ENCODE measurements around the gene GPATCH1. TPM values are rescaled to one million over a fixed set of nuclear protein-coding genes. Genes with fewer than 3 reads are reported as not detected.

Gene GPATCH1
- total RNA-seq, 6 experiments from 2014 or later: 5.9 to 7.8 (median 7.0) TPM

DNA sequence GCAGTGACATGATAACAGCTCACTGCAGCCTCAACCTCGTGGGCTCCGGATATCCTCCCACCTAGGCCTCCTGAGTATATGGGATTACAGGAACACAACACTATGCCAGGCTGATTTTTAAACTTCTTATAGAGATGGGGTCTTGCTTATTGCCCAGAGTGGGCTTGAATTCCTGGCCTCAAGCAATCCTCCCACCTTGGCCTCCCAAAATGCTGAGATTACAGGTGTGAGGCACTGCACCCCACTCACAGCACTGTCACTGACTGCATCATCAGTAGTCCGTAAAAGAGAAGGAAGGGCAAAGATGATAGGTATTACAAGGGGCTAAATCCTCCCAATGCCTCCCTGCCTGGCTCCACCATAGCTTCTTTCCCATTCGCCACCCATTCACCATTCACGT lies 20.4 kb upstream of the GPATCH1 start:
- no peaks in the 10 kb centered on the region for H3K27me3 Mint-ChIP-seq (ENCODE audit: insufficient read depth)
- TF ChIP-seq, protein P1, sequence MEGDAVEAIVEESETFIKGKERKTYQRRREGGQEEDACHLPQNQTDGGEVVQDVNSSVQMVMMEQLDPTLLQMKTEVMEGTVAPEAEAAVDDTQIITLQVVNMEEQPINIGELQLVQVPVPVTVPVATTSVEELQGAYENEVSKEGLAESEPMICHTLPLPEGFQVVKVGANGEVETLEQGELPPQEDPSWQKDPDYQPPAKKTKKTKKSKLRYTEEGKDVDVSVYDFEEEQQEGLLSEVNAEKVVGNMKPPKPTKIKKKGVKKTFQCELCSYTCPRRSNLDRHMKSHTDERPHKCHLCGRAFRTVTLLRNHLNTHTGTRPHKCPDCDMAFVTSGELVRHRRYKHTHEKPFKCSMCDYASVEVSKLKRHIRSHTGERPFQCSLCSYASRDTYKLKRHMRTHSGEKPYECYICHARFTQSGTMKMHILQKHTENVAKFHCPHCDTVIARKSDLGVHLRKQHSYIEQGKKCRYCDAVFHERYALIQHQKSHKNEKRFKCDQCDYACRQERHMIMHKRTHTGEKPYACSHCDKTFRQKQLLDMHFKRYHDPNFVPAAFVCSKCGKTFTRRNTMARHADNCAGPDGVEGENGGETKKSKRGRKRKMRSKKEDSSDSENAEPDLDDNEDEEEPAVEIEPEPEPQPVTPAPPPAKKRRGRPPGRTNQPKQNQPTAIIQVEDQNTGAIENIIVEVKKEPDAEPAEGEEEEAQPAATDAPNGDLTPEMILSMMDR (IDR thresholded peaks at IDR 0.05): no peak
- H3K27ac Mint-ChIP-seq: no peak overlapping the region
- H3K36me3 Mint-ChIP-seq (ENCODE audit: low read depth): no peaks in the 10 kb centered on the region
- no peaks in the 10 kb centered on the region for H3K9me3 Mint-ChIP-seq
- H3K4me3 Mint-ChIP-seq: no peak overlapping the region
- DNase-seq: no peak
- H3K4me1 Mint-ChIP-seq (ENCODE audit: low read depth): peaks cover 8% of the 10 kb centered on the region

DNA sequence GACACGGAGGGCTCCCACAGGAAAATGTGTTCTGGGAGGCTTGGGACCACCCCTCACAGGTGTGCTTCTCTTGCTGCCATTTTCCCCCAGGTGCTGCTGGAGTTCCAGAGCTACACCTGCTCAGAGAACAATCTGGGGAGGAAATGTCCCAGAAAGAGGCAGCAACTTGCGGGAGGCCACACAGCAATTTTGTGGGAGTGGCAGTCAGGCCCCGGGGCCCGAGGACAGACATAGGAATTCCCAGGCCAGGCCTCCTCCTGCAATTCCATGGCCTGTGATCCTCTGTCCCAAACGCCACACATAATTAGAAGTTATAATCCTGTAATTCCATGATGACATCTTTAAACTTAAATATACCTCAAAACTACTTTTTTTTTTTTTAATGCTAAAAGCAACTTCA lies 18.1 kb upstream of the GPATCH1 start:
- no peaks in the 10 kb centered on the region for H3K27me3 Mint-ChIP-seq (ENCODE audit: insufficient read depth)
- H3K9me3 Mint-ChIP-seq: no peaks in the 10 kb centered on the region
- no peak overlapping the region for H3K27ac Mint-ChIP-seq
- no peaks in the 10 kb centered on the region for H3K36me3 Mint-ChIP-seq (ENCODE audit: low read depth)
- TF ChIP-seq, protein P1 (IDR thresholded peaks at IDR 0.05): no peak
- peaks cover 5% of the 10 kb centered on the region; the same call in 1 of the 2 replicates for H3K4me1 Mint-ChIP-seq (ENCODE audit: low read depth)
- no peak for DNase-seq
- H3K4me3 Mint-ChIP-seq: no peak overlapping the region

DNA sequence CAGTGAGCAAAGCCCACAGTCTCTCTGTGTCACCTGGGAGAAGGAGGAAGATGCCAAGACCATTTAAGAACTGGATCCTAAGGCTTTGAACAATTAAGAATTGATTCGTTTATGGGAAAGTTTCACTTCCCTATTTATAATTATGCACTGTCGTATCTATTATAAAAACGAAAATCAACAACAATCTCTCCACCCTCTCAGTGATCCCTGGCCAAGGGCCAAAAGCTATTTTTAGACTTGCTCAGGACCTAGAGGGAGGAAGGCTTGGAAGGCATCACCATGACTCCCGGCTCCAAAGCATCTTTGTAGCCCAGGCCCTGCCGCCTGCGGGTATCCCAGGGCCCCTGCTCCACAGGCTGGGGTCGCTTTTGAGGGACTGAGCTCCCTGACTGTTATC lies 17.6 kb upstream of the GPATCH1 start:
- Mint-ChIP-seq H3K27me3 (ENCODE audit: insufficient read depth) (no peaks in the 10 kb centered on the region), H3K4me1 (ENCODE audit: low read depth) (peaks cover 5% of the 10 kb centered on the region; the same call in 1 of the 2 replicates), H3K4me3 (peak overlapping the region; percentile 79; the same call in 1 of the 2 replicates), H3K9me3 (no peaks in the 10 kb centered on the region), H3K27ac (no peak overlapping the region), H3K36me3 (ENCODE audit: low read depth) (no peaks in the 10 kb centered on the region)
- TF ChIP-seq, protein P1 (IDR thresholded peaks at IDR 0.05): no peak
- peak; percentile 11 for DNase-seq

DNA sequence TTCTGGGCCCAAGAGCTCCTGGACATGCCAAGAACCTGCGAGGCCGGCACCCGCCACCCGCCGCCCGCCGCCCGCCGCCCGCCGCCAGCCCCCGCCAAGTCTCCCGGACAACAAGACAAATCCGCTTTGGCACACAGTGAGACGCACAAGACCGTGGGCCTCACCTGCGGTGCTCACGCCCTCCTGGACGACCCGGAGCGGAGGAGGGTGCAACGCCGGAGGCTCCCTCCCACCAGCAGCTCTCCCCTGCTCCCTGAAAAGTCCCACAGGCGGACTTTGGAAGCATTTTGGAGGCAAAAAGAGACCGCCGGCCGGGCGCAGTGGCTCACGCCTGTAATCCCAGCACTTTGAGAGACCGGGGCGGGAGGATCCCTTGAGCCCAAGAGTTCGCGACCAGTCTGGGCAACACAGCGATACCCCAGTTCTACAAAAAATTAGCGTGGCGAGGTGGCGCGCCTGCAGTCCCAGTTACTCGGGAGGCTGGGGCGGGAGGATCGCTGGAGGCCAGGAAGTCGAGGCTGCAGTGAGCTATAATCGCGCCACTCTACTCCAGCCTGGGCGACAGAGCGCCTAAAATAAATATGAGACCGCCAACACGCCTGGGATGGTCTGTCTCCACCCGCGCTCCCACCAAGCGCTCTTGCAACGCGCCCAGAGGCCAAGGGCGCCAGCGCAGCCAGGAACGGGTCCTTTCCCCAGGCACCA lies 17.1 kb upstream of the GPATCH1 start:
- Mint-ChIP-seq H3K27me3 (ENCODE audit: insufficient read depth) (peaks cover 2% of the 10 kb centered on the region; the same call in 1 of the 2 replicates), H3K27ac (no peak overlapping the region), H3K4me1 (ENCODE audit: low read depth) (peaks cover 5% of the 10 kb centered on the region; the same call in 1 of the 2 replicates), H3K9me3 (no peaks in the 10 kb centered on the region), H3K4me3 (peak overlapping the region; percentile 79), H3K36me3 (ENCODE audit: low read depth) (no peaks in the 10 kb centered on the region)
- TF ChIP-seq, protein P1 (IDR thresholded peaks at IDR 0.05): no peak
- DNase-seq: no peak

DNA sequence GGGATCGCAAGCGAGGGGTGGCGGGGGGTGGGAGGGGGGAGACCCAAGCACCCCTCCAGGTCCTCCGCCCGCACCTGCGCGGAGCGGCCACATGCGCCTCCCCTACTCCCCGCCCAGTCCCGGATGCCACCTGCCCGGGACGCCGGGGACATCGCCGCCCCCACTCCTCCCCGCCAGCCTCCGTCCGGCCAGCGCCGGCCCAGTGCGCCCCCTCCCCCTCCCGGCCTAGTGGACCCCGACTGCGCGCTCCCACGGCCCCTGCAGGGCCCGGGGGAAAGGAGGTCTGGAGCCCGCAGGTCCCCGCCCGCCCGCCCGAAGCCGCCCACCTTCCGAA lies 16.6 kb upstream of the GPATCH1 start:
- no peak for DNase-seq
- Mint-ChIP-seq H3K27me3 (ENCODE audit: insufficient read depth) (peaks cover 2% of the 10 kb centered on the region; the same call in 1 of the 2 replicates), H3K4me3 (peak overlapping the region; percentile 79), H3K27ac (no peak overlapping the region), H3K4me1 (ENCODE audit: low read depth) (peaks cover 5% of the 10 kb centered on the region; the same call in 1 of the 2 replicates), H3K9me3 (no peaks in the 10 kb centered on the region), H3K36me3 (ENCODE audit: low read depth) (no peaks in the 10 kb centered on the region)
- TF ChIP-seq, protein P1 (IDR thresholded peaks at IDR 0.05): no peak
